Measurements from ENCODE around the gene IER5L.
A peak's percentile ranks its signal among the peaks of the same experiment; 100 is the strongest.

The IER5L gene

GRCh38 chr9:129177791-129178567 lies at the start of gene IER5L (continued):
- TF ChIP-seq ZNF639 (tag by site-specific recombination; IDR thresholded peaks at IDR 0.05): 0 out of 2 replicates have a peak, but pooled peaks have one; percentile 46
- no peak for TF ChIP-seq ZNF488 (tag by site-specific recombination; IDR thresholded peaks at IDR 0.05)
- TF ChIP-seq HOXC10 (CRISPR knock-in tag; IDR thresholded peaks at IDR 0.05): no peak
- TF ChIP-seq TRIM28 (IDR thresholded peaks at IDR 0.05; ENCODE audit: borderline replicate concordance, low read length): no peak
- no peak for TF ChIP-seq HOXD13 (CRISPR knock-in tag; IDR thresholded peaks at IDR 0.05; ENCODE audit: borderline replicate concordance)
- TF ChIP-seq ZNF350 (tag by site-specific recombination; IDR thresholded peaks at IDR 0.05): no peak
- no peak for TF ChIP-seq ZBTB44 (tag by site-specific recombination; IDR thresholded peaks at IDR 0.05)
- TF ChIP-seq ZNF747 (tag by site-specific recombination; IDR thresholded peaks at IDR 0.05): 0 out of 2 replicates have a peak, but pooled peaks have one; percentile 27
- TF ChIP-seq ZNF701 (tag by site-specific recombination; IDR thresholded peaks at IDR 0.05): no peak
- no peak for TF ChIP-seq ZNF114 (tag by site-specific recombination; IDR thresholded peaks at IDR 0.05)
- no peak for TF ChIP-seq ZNF585B (tag by site-specific recombination; IDR thresholded peaks at IDR 0.05)
- no peak for TF ChIP-seq ZNF274 (IDR thresholded peaks at IDR 0.05; ENCODE audit: low read length)
- no peak for TF ChIP-seq ZNF274 (tag by site-specific recombination; IDR thresholded peaks at IDR 0.05; ENCODE audit: borderline replicate concordance)
- TF ChIP-seq REPIN1 (tag by site-specific recombination; IDR thresholded peaks at IDR 0.05; ENCODE audit: low read depth): no peak
- peak; percentile 99 for TF ChIP-seq TCF7L2 (IDR thresholded peaks at IDR 0.05; ENCODE audit: borderline replicate concordance, low read depth, low read length)
- TF ChIP-seq ZNF302 (tag by site-specific recombination; IDR thresholded peaks at IDR 0.05; ENCODE audit: low read depth): no peak
- TF ChIP-seq ZNF791 (tag by site-specific recombination; IDR thresholded peaks at IDR 0.05): no peak
- TF ChIP-seq ZNF704 (tag by site-specific recombination; IDR thresholded peaks at IDR 0.05): no peak
- TF ChIP-seq ZBTB7A (tag by site-specific recombination; IDR thresholded peaks at IDR 0.05; ENCODE audit: low read depth): 0 out of 2 replicates have a peak, but pooled peaks have one; percentile 52
- no peak for TF ChIP-seq ZNF623 (tag by site-specific recombination; IDR thresholded peaks at IDR 0.05)
- peak; percentile 80; the same call in 1 of the 2 replicates for TF ChIP-seq ZNF645 (tag by site-specific recombination; IDR thresholded peaks at IDR 0.05)
- TF ChIP-seq KLF10 (tag by site-specific recombination; IDR thresholded peaks at IDR 0.05): no peak; the same call in 1 of the 2 replicates
- TF ChIP-seq ZSCAN18 (tag by site-specific recombination; IDR thresholded peaks at IDR 0.05): no peak
- TF ChIP-seq SP3 (tag by site-specific recombination; IDR thresholded peaks at IDR 0.05): peak; percentile 75
- no peak for TF ChIP-seq ZNF362 (tag by site-specific recombination; IDR thresholded peaks at IDR 0.05)
- TF ChIP-seq ZNF600 (tag by site-specific recombination; IDR thresholded peaks at IDR 0.05): peak; percentile 96
- TF ChIP-seq ZNF664 (tag by site-specific recombination; IDR thresholded peaks at IDR 0.05): no peak
- no peak for TF ChIP-seq ZNF624 (tag by site-specific recombination; IDR thresholded peaks at IDR 0.05)
- TF ChIP-seq ZNF768 (tag by site-specific recombination; IDR thresholded peaks at IDR 0.05): no peak
- TF ChIP-seq ZNF707 (tag by site-specific recombination; IDR thresholded peaks at IDR 0.05): no peak
- TF ChIP-seq ZNF2 (tag by site-specific recombination; IDR thresholded peaks at IDR 0.05): peak; percentile 86; the same call in 1 of the 2 replicates
- TF ChIP-seq ZNF146 (tag by site-specific recombination; IDR thresholded peaks at IDR 0.05): no peak
- TF ChIP-seq HOXA7 (CRISPR knock-in tag; IDR thresholded peaks at IDR 0.05; ENCODE audit: borderline replicate concordance): no peak
